Hematopoietic multipotent progenitor cell treated with erythropoietin and hydrocortisone succinate and interleukin-3 and kit ligand, for 6 days (in vitro differentiated cells): Measurements from ENCODE around the gene NCOA1.
"Not testable (repeated sequence)": the region's sequence is repeated elsewhere in the genome, so short reads cannot be mapped to it uniquely, and the experiment has no call there.

Source experiments
- DNase-seq: peaks from one replicate; pipeline ENCODE4 v3.0.0-alpha.2; 2015

NCOA1 gene

DNA sequence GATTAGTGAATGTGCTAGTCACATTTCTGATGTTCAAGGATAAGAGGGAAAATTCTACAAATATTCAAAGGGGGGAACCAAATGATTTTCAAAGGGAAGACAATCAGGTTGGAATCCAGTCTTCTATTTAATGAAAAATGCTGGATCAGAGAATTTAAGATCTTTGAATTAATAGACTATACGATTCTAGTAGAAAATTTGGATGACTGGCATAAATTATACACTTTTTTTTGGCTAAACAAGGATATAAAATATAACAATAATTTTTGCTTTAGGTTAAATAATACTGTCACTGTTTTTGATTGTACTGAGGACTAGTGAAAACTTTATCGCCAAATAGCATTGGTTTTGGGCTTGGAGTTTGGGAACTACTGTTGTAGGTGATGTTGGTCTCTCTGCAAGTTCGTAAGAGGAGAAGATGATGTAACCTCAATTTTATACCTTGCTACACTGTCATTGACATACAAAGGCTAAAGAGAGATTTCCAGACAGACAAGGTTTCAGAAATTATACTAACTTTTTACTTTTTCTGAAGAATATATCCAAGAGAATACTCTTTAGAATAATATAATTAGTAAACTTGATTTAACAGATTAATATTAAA, 51.3 kb downstream of the NCOA1 start:
- no peak for DNase-seq

DNA sequence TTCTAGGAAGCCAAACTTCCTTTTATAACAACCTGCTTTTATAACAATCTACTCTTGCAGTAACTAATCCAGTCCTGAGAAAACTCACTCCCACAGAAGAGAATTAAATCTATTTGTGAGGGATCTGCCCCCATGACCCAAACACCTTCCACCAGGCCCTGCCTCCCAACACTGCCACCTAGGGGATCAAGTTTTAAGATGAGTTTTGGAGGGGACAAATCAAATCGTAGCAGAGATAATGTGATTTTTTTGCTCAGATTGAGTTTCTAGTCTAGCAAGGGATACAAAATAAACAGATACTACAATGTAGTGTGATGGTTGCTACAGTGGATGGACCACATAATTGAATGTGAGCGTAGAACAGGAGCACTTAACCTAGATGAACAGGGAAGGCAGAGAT, 52.2 kb downstream of the NCOA1 start:
- peak; percentile 32 for DNase-seq

DNA sequence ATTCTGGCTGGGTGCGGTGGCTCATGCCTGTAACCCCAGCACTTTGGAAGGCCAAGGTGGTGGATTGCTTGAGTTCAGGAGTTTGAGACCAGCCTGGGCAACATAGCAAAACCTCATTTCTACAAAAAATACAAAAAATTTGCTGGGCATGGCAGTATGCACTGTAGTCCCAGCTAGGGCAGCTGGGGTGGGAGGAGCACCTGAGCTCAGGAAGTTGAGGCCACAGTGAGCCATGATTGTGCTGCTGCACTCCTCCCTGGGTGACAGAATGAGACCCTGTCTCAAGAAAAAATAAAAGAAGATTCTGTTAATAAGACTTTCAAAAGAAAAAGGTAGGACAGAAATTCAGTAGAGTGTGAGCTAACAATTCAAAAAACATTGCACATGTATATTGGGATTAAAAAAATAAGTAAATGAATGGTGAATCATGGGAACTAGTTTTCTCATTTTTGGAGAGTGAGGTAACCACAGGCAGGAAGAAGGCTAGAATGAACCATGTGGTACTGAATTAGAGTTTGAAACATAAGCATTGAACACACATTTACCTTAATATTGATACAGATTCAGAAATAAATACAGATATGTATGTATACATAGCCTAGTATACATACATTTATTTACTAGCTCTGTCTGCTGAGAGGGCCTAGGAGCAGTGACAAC, 53.5 kb downstream of the NCOA1 start:
- no peak for DNase-seq

DNA sequence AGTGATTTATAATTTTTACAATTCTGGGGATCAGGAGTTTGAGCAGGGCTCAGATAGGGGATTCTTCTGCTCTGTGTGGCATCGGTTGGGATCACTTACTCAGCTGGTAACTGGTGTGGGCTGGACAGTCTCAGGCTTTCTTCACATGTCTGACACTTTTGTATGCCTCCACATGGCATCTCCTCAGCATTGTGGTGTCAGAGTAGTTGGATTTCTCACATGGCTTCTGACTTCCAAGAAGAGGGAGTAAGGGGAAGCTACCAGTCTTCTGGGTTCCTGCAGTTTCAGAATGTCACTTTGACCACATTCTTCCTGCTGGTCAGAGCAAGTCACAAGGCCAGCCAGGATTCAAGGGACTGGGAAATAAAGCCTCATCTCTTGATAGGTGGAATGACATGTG, 55.6 kb downstream of the NCOA1 start:
- no peak for DNase-seq

DNA sequence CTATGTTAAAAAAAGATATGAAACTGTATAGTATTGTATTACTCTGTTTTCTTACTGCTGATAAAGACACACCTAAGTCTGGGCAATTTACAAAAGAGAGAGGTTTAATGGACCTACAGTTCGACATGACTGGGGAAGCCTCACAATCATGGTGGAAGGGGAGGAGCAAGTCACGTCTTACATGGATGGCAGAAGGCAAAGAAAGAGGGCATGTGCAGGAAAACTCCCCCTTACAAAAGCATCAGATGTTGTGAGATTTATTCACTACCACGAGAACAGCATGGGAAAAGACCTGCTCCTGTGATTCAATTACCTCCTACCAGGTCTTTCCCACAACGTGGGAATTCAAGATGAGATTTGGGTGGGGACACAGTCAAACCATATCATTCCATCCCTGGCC, 57.0 kb downstream of the NCOA1 start:
- no peak for DNase-seq

DNA sequence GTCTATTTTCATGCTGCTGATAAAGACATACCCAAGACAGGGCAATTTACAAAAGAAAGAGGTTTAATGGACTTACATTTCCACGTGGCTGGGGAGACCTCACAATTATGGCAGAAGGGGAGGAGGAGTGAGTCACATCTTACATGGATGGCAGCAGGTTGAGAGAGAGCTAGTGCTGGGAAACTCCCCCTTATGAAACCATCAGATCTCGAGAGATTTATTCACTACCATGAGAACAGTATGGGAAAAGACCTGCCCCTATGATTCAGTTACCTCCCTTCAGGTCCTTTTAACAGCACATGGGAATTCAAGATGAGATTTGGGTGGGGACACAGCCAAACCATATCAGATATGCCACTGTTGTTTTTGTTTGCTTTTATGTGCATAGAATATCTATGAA, 59.2 kb downstream of the NCOA1 start:
- not testable (repeated sequence) for DNase-seq

DNA sequence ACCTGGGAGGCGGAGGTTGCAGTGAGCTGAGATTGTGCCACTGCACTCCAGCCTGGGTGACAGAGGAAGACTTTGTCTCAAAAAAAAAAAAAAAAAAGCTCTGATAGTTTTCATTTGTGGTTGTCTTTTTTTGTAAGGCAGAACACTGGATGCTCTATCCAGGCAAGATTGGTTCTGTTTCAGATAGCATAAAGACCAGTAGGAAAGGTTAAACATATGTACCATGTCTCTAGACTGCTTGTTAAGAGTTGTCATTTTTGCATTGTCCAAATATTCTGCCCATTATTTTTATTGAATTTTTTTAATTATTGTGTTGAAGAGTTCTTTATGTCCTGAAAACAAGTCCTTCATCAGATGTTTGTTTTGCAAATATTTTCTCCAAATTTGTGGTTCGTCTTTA, 60.0 kb downstream of the NCOA1 start:
- DNase-seq, result no peak

DNA sequence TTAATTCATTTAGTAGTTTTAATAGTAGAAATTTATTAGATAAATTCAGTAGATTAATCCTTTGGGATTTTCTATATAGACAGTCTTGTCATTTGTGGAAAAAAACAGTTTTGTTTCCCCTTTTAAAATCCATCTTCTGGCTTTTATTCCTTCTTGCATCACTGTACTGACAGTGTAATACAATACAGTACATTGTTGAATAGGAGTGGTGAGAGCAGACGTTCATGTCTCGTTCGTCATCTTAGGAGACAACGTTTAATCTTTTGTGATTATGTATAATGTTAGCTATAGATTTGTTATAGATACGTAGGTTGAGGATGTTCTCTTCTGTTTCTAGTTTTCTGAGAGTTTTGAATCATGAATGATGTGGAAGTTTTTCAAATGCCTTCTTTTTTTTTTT, 61.8 kb downstream of the NCOA1 start:
- DNase-seq, result no peak

DNA sequence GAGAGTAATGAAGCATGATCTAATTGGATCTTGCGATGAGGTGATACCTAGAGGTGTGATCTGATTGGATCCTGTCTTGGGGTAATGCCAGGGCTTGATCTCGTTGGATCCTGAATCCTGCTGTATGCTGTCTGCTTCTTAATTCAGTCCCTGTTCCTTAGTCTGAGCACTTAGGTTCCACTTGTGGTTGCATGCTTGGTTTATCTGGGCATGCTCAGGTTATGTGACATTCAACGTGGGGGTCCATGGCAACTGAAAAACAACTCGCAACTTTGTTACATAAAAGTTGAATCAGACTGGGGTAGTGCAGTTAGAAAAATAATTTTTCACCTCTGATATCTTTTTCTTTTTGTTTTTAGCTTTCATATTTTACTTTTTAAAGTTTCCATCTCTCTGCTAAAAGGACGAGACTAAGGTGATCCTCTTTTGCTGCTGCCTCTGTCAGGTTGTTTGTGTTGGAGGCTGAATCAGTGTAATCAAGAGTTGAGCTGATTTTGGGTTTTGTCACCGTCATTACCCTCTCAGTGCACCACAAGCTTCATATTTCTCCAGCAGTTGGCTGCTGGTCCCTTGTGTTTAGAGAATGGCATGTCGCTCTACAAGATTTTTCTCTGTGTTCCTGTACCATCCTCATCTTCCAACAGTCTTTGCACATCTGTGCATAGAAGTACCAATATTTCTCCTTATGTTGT, 67.9 kb downstream of the NCOA1 start:
- no peak for DNase-seq

DNA sequence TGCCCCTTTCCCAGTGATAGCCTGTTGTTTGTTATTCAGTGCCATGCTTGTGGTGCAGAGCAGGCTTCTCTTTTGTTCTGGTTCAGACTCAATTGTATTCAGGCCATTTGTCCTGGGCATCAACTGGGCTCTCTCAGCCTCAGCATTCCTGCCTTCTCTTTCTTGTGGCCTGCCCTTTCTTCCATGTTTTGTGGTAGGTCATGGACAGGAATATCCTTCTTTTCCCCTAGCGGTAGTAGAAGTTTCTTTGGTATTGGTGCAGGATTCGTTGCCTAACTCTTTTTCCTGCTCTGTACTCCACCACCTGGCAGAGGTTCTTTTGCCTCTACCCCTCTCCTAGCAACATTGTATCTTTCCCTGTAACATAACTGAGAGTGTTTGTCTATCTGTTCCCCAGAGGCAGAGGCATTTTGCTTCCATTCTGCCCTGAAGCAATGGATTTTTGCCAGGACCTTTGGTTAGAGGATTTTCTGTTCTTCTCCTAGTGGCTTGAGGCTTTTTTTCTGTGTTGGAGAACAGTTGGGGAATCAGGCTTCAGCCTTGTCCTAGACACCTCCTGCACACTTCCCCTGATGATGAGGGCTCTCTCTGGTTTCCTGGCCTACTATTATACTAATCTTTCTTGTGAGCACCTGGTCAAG, 68.5 kb downstream of the NCOA1 start:
- no peak for DNase-seq

DNA sequence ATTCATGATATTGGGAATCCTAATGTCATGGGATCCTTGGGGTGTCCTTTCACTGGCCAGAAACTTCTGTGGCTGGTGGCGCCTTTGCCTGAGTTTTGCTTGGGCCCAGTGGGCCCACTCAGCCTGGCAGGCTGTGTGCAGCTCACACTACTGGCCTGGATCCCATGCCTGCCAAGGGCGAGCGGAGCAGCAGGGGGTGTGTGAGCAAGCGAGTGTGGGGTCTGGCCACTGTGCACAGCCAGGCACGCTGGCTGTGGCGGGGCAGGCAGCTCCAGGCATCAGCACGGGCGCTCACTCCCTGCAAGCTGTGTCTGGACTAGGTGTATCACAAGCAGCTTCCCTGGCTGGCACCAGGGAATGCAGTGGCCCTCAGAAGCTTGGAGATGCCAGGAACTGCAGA, 74.5 kb downstream of the NCOA1 start:
- no peak for DNase-seq

DNA sequence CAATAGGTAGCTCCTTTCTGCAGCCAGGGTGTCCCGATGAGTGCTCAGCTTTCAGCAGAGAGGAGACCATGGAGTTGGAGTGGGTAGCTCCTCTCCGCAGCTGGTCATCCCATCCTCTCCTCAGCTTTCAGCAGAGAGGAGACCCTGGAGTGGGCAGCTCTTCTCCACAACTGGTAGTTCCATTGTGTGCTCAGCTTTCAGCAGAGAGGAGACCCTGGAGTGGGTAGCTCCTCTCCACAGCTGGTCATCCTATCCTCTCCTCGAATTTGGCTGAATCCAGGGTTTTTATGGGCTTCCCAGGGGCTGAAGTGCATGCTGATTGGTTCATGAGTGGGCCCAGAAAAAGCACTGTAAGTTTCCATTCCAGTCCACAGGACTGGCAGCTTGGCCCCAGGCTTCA, 75.2 kb downstream of the NCOA1 start:
- DNase-seq, result no peak

DNA sequence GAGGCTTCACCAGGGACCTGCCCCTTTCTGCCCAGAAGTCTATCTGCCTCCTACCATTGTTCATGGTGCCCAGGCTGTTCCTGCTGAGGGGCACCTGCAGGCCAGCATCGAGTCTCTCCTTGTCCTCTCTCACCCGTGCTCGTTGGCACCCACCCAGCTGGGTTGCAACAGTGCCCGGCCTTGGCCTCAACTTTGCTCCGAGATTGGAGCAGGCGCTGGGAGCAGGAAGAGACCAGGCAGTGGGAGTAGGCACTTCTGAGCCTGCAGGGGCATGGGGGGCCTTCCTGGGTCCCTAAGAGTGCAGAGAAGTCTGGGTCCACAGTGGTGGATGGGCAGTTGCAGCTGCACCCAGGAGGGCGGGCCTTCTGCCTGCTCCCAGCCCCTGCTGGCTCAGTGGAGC, 75.6 kb downstream of the NCOA1 start:
- DNase-seq, result no peak

DNA sequence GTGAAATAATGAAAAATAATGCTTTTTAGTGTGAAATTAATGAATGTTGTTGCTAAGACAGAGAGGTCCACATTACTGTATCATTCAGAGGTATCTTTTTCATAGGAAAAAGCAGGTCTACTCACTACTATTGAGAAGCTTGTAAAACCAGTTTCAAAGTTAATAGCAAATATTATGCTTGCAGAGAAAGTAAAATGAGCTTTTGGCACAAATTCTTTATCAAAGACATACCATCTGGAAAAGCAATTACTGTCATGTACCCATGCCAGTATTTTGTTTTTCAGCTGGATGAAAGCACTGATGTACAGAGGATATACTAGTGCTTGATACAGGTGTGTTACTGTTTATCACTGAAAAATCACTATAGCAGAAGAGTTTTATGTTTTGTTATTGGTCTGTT, 77.5 kb downstream of the NCOA1 start:
- no peak for DNase-seq

DNA sequence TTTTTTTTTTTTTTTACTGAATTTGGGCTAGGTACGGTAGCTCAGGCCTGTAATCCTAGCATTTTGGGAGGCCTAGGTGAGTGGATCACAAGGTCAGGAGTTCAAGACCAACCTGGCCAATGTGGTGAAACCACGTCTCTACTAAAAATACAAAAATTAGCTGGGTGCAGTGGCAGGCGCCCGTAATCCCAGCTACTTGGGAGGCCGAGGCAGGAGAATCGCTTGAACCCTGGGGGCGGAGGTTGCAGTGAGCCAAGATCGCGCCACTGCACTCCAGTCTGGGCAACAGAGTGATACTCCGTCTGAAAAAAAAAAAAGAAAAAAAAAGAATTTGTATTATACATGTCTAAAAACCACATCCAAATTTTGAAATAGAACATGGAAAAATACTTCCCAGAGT, 78.5 kb downstream of the NCOA1 start:
- not testable (repeated sequence) for DNase-seq

DNA sequence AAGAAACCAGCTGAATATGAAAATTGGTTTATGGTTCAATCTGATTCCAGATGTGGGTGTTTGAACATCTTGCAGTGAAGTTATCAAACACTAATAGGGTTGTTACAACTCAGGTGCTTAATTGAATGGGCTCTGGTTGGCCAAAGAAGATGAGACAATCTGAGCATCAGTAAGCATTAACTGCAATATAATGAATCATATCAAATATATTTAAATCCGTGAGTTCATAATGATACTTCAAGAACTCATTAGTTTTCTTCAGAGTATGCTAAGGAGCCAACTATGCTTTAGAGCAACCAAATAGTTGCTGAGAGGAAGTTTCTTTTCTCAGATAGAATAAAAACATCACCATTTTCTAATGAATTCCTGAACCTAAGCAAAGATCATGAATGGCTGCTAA, 79.2 kb downstream of the NCOA1 start:
- DNase-seq, result no peak

DNA sequence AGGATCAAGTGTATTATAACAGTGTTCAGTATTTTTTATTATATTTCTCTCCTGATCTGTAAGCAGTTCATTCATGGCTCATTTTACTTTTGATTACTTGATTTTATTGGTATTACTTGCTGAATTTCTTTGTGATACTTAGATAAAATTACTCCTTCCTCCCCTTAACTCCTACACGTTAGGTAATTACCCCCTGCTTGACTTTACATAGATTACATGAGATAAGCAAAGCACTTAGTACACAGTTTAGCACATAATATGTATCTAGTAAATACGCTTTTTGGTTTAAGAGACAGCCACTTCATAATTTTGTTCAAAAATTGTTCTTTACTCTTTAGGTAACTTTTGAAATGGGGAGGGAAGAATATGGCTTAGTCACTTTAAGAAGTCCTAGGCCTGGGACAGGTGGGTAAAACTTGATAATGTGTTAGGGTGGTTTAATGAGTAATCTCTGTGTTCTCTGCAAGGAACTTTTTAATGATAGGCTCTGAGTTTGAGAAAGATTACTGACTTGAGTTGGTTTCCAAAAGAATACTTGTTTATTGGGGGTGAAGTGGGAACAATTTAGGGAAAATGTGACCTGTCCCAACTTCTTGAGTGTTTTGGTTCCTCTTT, 80.9 kb downstream of the NCOA1 start:
- peak; percentile 42 for DNase-seq

DNA sequence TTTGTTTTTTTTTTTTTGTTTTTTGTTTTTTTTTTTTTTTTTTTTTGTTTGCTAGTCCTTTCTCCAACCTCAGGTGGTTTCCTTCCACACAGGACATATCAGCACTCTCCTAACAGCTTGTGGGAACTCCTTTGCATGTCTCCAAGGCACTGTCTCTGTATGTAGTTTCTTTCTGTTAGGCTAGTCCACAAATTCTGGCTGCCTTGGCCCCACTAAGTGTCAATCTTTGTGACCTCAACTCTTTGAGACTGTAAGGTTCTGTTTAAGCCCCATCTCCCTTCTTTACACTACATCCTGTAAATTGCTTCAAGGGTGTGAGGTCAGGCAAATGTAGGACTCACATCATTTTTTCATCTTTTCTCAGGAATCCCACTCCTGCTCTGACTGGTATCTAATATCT, 85.1 kb downstream of the NCOA1 start:
- DNase-seq, result no peak

DNA sequence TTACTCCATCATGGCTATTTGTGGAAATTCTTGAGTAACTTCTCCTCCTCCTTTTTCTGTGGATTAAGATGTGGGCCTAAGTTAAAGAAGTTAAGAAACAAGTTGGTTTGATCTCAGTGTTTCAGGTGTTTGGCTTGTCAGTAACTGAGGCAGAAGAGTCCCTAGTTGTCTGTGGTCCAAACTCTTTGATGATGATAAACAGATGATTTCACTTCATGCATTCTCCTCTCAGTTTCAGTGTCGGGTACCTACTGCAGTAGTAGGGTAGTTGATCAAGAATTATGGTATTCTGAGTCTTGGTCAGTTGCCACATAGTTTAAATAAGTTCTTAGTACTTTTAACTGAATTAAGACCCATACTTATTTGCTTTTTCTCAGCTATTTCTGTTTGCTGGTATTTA, 85.6 kb downstream of the NCOA1 start:
- DNase-seq, result no peak

DNA sequence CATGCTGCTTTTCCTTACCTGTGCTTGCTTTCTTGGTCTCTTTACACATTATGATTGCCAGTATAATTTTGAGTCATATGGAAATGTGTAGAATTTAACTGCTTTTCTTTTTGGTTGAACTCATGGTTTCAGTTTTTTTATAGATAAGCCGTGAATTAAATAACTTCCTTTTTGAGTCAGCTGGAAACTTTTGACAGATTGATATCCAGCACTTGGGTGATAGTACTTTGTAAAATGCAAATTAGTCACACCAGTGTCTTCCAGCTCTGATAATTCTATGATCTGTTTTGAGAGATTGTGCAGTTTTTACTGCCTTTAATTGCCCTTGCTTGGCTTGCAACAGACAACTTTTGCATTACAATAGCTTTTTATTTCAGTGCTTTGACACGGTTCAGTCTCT, 86.4 kb downstream of the NCOA1 start:
- peak; percentile 70 for DNase-seq

DNA sequence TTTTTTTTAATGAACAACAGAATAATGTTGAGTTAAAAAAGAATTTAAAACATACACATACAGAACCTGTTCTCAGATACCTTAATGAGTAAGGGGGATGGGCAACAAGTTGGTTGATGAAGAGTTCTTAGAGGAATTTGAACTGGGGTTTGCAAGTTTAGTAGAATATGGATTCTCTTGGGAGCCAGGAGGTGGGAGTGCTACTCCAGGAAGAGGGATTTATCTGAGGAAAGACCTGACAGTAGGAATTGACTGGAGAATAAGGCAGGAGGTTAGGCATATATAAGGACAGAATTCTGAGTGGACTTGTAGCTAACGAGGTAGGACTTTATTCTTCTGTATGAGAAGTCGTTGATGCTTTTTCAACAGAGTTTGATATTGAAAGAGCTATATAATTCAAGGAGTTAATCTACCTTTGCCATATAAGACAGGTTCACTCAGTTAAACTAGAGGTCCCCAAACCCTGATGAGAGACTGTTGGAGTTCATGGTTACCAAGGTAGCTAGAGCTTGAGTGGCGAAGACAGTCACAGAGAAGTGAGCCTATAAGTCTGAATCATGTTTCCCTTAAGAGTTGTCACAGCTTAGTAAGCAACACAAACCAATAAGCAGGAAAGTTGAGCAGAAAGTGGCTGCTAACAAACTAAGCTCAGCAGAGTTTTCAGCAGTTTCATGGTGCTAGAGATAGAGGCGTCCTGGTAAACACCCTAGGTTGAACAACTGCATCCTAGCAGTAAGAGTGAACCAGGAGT, 88.2 kb downstream of the NCOA1 start:
- DNase-seq, result no peak

DNA sequence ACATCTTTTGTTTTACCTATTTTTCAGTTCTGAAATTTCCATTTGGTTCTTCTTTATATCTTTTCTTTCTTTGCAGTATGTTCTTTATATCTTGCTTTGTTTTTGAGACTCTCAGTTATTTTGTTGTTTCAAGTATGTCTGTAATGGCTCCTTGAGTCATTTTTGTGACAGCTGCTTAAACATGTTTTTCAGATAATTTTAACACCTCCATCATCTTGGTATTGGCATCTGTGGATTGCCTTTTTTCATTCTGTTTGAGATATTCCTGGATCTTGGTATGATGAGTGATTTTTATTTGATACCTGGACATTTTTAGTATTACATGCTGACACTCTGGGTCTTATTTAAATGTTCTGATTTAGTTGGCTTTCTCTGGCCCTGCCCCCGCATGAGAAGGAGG, 89.5 kb downstream of the NCOA1 start:
- DNase-seq, result no peak

DNA sequence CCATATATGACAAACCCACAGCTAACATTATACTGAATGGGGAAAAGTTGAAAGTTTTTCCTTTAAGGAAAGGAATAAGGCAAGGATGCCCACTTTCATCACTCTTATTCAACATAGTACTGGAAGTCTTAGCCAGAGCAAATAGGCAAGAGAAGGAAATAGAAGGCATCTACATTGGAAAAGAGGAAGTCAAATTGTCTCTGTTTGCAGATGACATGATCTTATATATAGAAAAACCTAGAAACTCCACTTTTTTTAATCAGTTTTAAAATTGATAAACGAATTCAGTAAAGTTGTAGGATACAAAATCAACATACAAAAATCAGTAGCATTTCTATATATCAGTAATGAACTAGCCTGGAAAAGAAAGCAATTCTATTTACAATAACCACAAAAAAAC, 90.9 kb downstream of the NCOA1 start:
- DNase-seq, result not testable (repeated sequence)
